ENCODE measurements around the gene ZNF79. TPM values are rescaled to one million over a fixed set of nuclear protein-coding genes. Genes with fewer than 3 reads are reported as not detected.
A peak's percentile ranks its signal among the peaks of the same experiment; 100 is the strongest.
"Not testable (repeated sequence)": the region's sequence is repeated elsewhere in the genome, so short reads cannot be mapped to it uniquely, and the experiment has no call there.

ZNF79 gene
- total and polyA plus RNA-seq, 3 experiments from 2014 or later = 6.8 to 19.7 (median 19.1) TPM

- DNase-seq; H3K4me3 Mint-ChIP-seq; H3K27me3 ChIP-seq (ENCODE audit: insufficient read depth, low read length, poor library complexity, severe bottlenecking); H3K27me3 Mint-ChIP-seq; H3K9me3 Mint-ChIP-seq; H3K9me3 ChIP-seq (ENCODE audit: low read length); H3K4me3 ChIP-seq (ENCODE audit: low read length); H3K27ac ChIP-seq (ENCODE audit: low read depth, low read length); H3K4me1 ChIP-seq (ENCODE audit: insufficient read depth, low read length); CTCF ChIA-PET; POLR2A ChIA-PET; H3K4me1 Mint-ChIP-seq: not testable (repeated sequence)
- H3K36me3 ChIP-seq (ENCODE audit: insufficient read depth, low read length) = peaks cover 16% of the 10 kb centered on the region
- peaks cover 8 to 65% (median 15%) of the 10 kb centered on the region in 3 donors for H3K36me3 Mint-ChIP-seq
- peak overlapping the region in 1 of 8 donors; percentile 61 for H3K27ac Mint-ChIP-seq
Measured at GRCh38 chr9:127466407-127466917, 42.3 kb downstream of the ZNF79 start.

GRCh38 chr9:127467621-127468020 lies 43.4 kb downstream of the ZNF79 start:
- Mint-ChIP-seq H3K27ac (peak overlapping the region in 2 of 8 donors; percentile 9 to 60), H3K4me1 (no peaks in the 10 kb centered on the region), H3K9me3 (no peaks in the 10 kb centered on the region), H3K4me3 (no peak overlapping the region), H3K27me3 (no peaks in the 10 kb centered on the region), H3K36me3 (peaks cover 4 to 54% (median 10%) of the 10 kb centered on the region in 3 donors)
- Histone ChIP-seq H3K9me3 (ENCODE audit: low read length) (no peaks in the 10 kb centered on the region), H3K4me1 (ENCODE audit: insufficient read depth, low read length) (no peaks in the 10 kb centered on the region), H3K27me3 (ENCODE audit: insufficient read depth, low read length, poor library complexity, severe bottlenecking) (no peaks in the 10 kb centered on the region), H3K4me3 (ENCODE audit: low read length) (no peak overlapping the region), H3K27ac (ENCODE audit: low read depth, low read length) (no peak overlapping the region), H3K36me3 (ENCODE audit: insufficient read depth, low read length) (peaks cover 8% of the 10 kb centered on the region)
- POLR2A ChIA-PET = no interaction called here
- CTCF ChIA-PET = no interaction called here
- no peak for DNase-seq

GRCh38 chr9:127470662-127471061 lies 46.5 kb downstream of the ZNF79 start:
- no peaks in the 10 kb centered on the region for H3K4me1 Mint-ChIP-seq
- no peak overlapping the region for H3K4me3 ChIP-seq (ENCODE audit: low read length)
- H3K27me3 Mint-ChIP-seq = no peaks in the 10 kb centered on the region
- H3K36me3 ChIP-seq (ENCODE audit: insufficient read depth, low read length) = no peaks in the 10 kb centered on the region
- no peaks in the 10 kb centered on the region for H3K9me3 ChIP-seq (ENCODE audit: low read length)
- no peaks in the 10 kb centered on the region for H3K4me1 ChIP-seq (ENCODE audit: insufficient read depth, low read length)
- no peak overlapping the region for H3K27ac ChIP-seq (ENCODE audit: low read depth, low read length)
- H3K4me3 Mint-ChIP-seq = no peak overlapping the region
- no peaks in the 10 kb centered on the region for H3K9me3 Mint-ChIP-seq
- H3K36me3 Mint-ChIP-seq = peaks cover 3 to 54% (median 4%) of the 10 kb centered on the region in 3 donors
- no peak for DNase-seq
- no peaks in the 10 kb centered on the region for H3K27me3 ChIP-seq (ENCODE audit: insufficient read depth, low read length, poor library complexity, severe bottlenecking)
- H3K27ac Mint-ChIP-seq = peak overlapping the region in 1 of 8 donors; percentile 6
- POLR2A ChIA-PET = no interaction called here
- CTCF ChIA-PET = no interaction called here

GRCh38 chr9:127473501-127473900 lies 49.3 kb downstream of the ZNF79 start:
- H3K4me1 ChIP-seq (ENCODE audit: insufficient read depth, low read length) = no peaks in the 10 kb centered on the region
- H3K9me3 Mint-ChIP-seq = no peaks in the 10 kb centered on the region
- no peak for DNase-seq
- ChIA-PET CTCF (no interaction called here), POLR2A (no interaction called here)
- no peaks in the 10 kb centered on the region for H3K4me1 Mint-ChIP-seq
- peaks cover 4 to 52% (median 5%) of the 10 kb centered on the region in 3 donors for H3K36me3 Mint-ChIP-seq
- H3K27me3 ChIP-seq (ENCODE audit: insufficient read depth, low read length, poor library complexity, severe bottlenecking) = no peaks in the 10 kb centered on the region
- no peaks in the 10 kb centered on the region for H3K9me3 ChIP-seq (ENCODE audit: low read length)
- no peaks in the 10 kb centered on the region for H3K36me3 ChIP-seq (ENCODE audit: insufficient read depth, low read length)
- H3K27ac ChIP-seq (ENCODE audit: low read depth, low read length) = no peak overlapping the region
- H3K4me3 Mint-ChIP-seq = no peak overlapping the region
- no peak overlapping the region for H3K27ac Mint-ChIP-seq
- H3K27me3 Mint-ChIP-seq = no peaks in the 10 kb centered on the region
- no peak overlapping the region for H3K4me3 ChIP-seq (ENCODE audit: low read length)

- POLR2A ChIA-PET = no interaction called here
- H3K27ac ChIP-seq (ENCODE audit: low read depth, low read length) = no peak overlapping the region
- Mint-ChIP-seq H3K4me1 (no peaks in the 10 kb centered on the region), H3K27me3 (no peaks in the 10 kb centered on the region), H3K27ac (peak overlapping the region in 1 of 8 donors; percentile 1), H3K36me3 (peaks cover 4 to 53% (median 5%) of the 10 kb centered on the region in 3 donors), H3K9me3 (no peaks in the 10 kb centered on the region), H3K4me3 (no peak overlapping the region)
- no peaks in the 10 kb centered on the region for H3K9me3 ChIP-seq (ENCODE audit: low read length)
- CTCF ChIA-PET = no interaction called here
- H3K27me3 ChIP-seq (ENCODE audit: insufficient read depth, low read length, poor library complexity, severe bottlenecking) = no peaks in the 10 kb centered on the region
- H3K4me1 ChIP-seq (ENCODE audit: insufficient read depth, low read length) = no peaks in the 10 kb centered on the region
- H3K36me3 ChIP-seq (ENCODE audit: insufficient read depth, low read length) = no peaks in the 10 kb centered on the region
- DNase-seq = no peak
- no peak overlapping the region for H3K4me3 ChIP-seq (ENCODE audit: low read length)
Measured at GRCh38 chr9:127473932-127474331, 49.8 kb downstream of the ZNF79 start.

- Mint-ChIP-seq H3K4me1 (no peaks in the 10 kb centered on the region), H3K9me3 (no peaks in the 10 kb centered on the region), H3K36me3 (peaks cover 4 to 55% (median 5%) of the 10 kb centered on the region in 3 donors), H3K4me3 (no peak overlapping the region), H3K27me3 (no peaks in the 10 kb centered on the region), H3K27ac (no peak overlapping the region)
- no peaks in the 10 kb centered on the region for H3K4me1 ChIP-seq (ENCODE audit: insufficient read depth, low read length)
- no peaks in the 10 kb centered on the region for H3K9me3 ChIP-seq (ENCODE audit: low read length)
- no peak for DNase-seq
- ChIA-PET CTCF (no interaction called here), POLR2A (no interaction called here)
- H3K4me3 ChIP-seq (ENCODE audit: low read length) = no peak overlapping the region
- no peaks in the 10 kb centered on the region for H3K36me3 ChIP-seq (ENCODE audit: insufficient read depth, low read length)
- H3K27me3 ChIP-seq (ENCODE audit: insufficient read depth, low read length, poor library complexity, severe bottlenecking) = no peaks in the 10 kb centered on the region
- no peak overlapping the region for H3K27ac ChIP-seq (ENCODE audit: low read depth, low read length)
Measured at GRCh38 chr9:127474592-127474991, 50.4 kb downstream of the ZNF79 start.

GRCh38 chr9:127479507-127480081 lies 55.4 kb downstream of the ZNF79 start:
- Mint-ChIP-seq H3K4me1 (no peaks in the 10 kb centered on the region), H3K27me3 (no peaks in the 10 kb centered on the region), H3K4me3 (no peak overlapping the region), H3K9me3 (no peaks in the 10 kb centered on the region), H3K27ac (no peak overlapping the region), H3K36me3 (peaks cover 8 to 69% (median 9%) of the 10 kb centered on the region in 3 donors)
- CTCF ChIA-PET = no interaction called here
- no peak for DNase-seq
- POLR2A ChIA-PET = no interaction called here
- Histone ChIP-seq H3K9me3 (ENCODE audit: low read length) (no peaks in the 10 kb centered on the region), H3K4me3 (ENCODE audit: low read length) (no peak overlapping the region), H3K4me1 (ENCODE audit: insufficient read depth, low read length) (no peaks in the 10 kb centered on the region), H3K27me3 (ENCODE audit: insufficient read depth, low read length, poor library complexity, severe bottlenecking) (no peaks in the 10 kb centered on the region), H3K27ac (ENCODE audit: low read depth, low read length) (no peak overlapping the region), H3K36me3 (ENCODE audit: insufficient read depth, low read length) (no peaks in the 10 kb centered on the region)

- Histone ChIP-seq H3K27me3 (ENCODE audit: insufficient read depth, low read length, poor library complexity, severe bottlenecking) (no peaks in the 10 kb centered on the region), H3K4me3 (ENCODE audit: low read length) (no peak overlapping the region), H3K36me3 (ENCODE audit: insufficient read depth, low read length) (no peaks in the 10 kb centered on the region), H3K4me1 (ENCODE audit: insufficient read depth, low read length) (no peaks in the 10 kb centered on the region), H3K27ac (ENCODE audit: low read depth, low read length) (no peak overlapping the region), H3K9me3 (ENCODE audit: low read length) (no peaks in the 10 kb centered on the region)
- no peaks in the 10 kb centered on the region for H3K4me1 Mint-ChIP-seq
- ChIA-PET CTCF (no interaction called here), POLR2A (no interaction called here)
- H3K27ac Mint-ChIP-seq = peak overlapping the region in 2 of 8 donors; percentile 7 to 46
- no peaks in the 10 kb centered on the region for H3K27me3 Mint-ChIP-seq
- no peak overlapping the region for H3K4me3 Mint-ChIP-seq
- no peaks in the 10 kb centered on the region for H3K9me3 Mint-ChIP-seq
- DNase-seq = no peak
- peaks cover 8 to 79% (median 12%) of the 10 kb centered on the region in 3 donors for H3K36me3 Mint-ChIP-seq
Measured at GRCh38 chr9:127482662-127483061, 58.5 kb downstream of the ZNF79 start.
